Inflammatory macrophage treated with lipopolysaccharide for 4 hours (primary cell): ENCODE data around the gene RETSAT.
A peak's percentile ranks its signal among the peaks of the same experiment; 100 is the strongest.
"Not testable (repeated sequence)": the region's sequence is repeated elsewhere in the genome, so short reads cannot be mapped to it uniquely, and the experiment has no call there.

ENCODE experiments used
- DNase-seq: peaks from one replicate; pipeline ENCODE4 v3.0.0-alpha.2; 2020

Gene RETSAT

GRCh38 chr2:85329701-85330100 lies 24.6 kb downstream of the RETSAT start:
- DNase-seq: not testable (repeated sequence)

GRCh38 chr2:85329181-85329651 lies 25.1 kb downstream of the RETSAT start:
- DNase-seq: no peak

GRCh38 chr2:85327822-85328617 lies 26.3 kb downstream of the RETSAT start, which contains the start of gene TGOLN2:
Gene TGOLN2, minus strand, starts transcription at chr2:85327989. Its CDS starts 27 bp downstream, at chr2:85327962.
- DNase-seq: peak; percentile 96

GRCh38 chr2:85327160-85327821 lies 27.0 kb downstream of the RETSAT start:
- peak; percentile 41 for DNase-seq

- DNase-seq: peak; percentile 91
Observed at GRCh38 chr2:85326406-85327159, 27.7 kb downstream of the RETSAT start.

- no peak for DNase-seq
Observed at GRCh38 chr2:85325466-85325811, 28.9 kb downstream of the RETSAT start.

- peak; percentile 77 for DNase-seq
Observed at GRCh38 chr2:85324639-85325465, 29.5 kb downstream of the RETSAT start.

GRCh38 chr2:85323988-85324367 lies 30.4 kb downstream of the RETSAT start:
- not testable (repeated sequence) for DNase-seq

GRCh38 chr2:85323351-85323987 lies 30.9 kb downstream of the RETSAT start:
- DNase-seq: no peak

GRCh38 chr2:85319796-85320195 lies 34.5 kb downstream of the RETSAT start:
- peak; percentile 72 for DNase-seq

GRCh38 chr2:85318222-85319074 lies 35.9 kb downstream of the RETSAT start:
- DNase-seq: peak; percentile 97

GRCh38 chr2:85315921-85316320 lies 38.4 kb downstream of the RETSAT start:
- not testable (repeated sequence) for DNase-seq

- no peak for DNase-seq
Observed at GRCh38 chr2:85314884-85315242, 39.5 kb downstream of the RETSAT start.

- DNase-seq: peak; percentile 46
Observed at GRCh38 chr2:85312404-85312803, 41.9 kb downstream of the RETSAT start.

GRCh38 chr2:85310330-85310729 lies 44.0 kb downstream of the RETSAT start:
- DNase-seq: no peak

- peak; percentile 33 for DNase-seq
Observed at GRCh38 chr2:85309699-85310321, 44.5 kb downstream of the RETSAT start.

GRCh38 chr2:85308896-85309555 lies 45.3 kb downstream of the RETSAT start:
- no peak for DNase-seq

- DNase-seq: no peak
Observed at GRCh38 chr2:85308201-85308600, 46.1 kb downstream of the RETSAT start.

GRCh38 chr2:85307527-85307897 lies 46.8 kb downstream of the RETSAT start:
- DNase-seq: no peak
